GM19025 (cell line): ENCODE results near the gene PPP2R2D.
"Not testable (repeated sequence)": the region's sequence is repeated elsewhere in the genome, so short reads cannot be mapped to it uniquely, and the experiment has no call there.

Experiments used
- ATAC-seq: cut with Tn5 transposase; IDR thresholded peaks from one replicate; pipeline ENCODE4 v1.9.1; 2021; ENCODE audit warnings: mild to moderate bottlenecking, low read depth, moderate library complexity; ENCODE audit not compliant: unreplicated experiment

The PPP2R2D gene

GRCh38 chr10:131943021-131943814, 42.4 kb downstream of the PPP2R2D start:
- no peak for ATAC-seq

GRCh38 chr10:131944412-131944811, 43.6 kb downstream of the PPP2R2D start:
- no peak for ATAC-seq

- no peak for ATAC-seq
These were observed 44.3 kb downstream of the PPP2R2D start for GRCh38 chr10:131944976-131945695.

- ATAC-seq, result no peak
These were observed 45.5 kb downstream of the PPP2R2D start for GRCh38 chr10:131946321-131946751.

- ATAC-seq, result no peak
These were observed 46.1 kb downstream of the PPP2R2D start for GRCh38 chr10:131946880-131947279.

- no peak for ATAC-seq
These were observed 47.0 kb downstream of the PPP2R2D start for GRCh38 chr10:131947631-131948347.

GRCh38 chr10:131948501-131948900, 47.7 kb downstream of the PPP2R2D start:
- ATAC-seq, result no peak

GRCh38 chr10:131949041-131949862, 48.4 kb downstream of the PPP2R2D start:
- ATAC-seq, result no peak

GRCh38 chr10:131949908-131950307, 49.1 kb downstream of the PPP2R2D start:
- ATAC-seq, result not testable (repeated sequence)

- no peak for ATAC-seq
These were observed 53.7 kb downstream of the PPP2R2D start for GRCh38 chr10:131954356-131954965.

GRCh38 chr10:131955591-131956340, 55.0 kb downstream of the PPP2R2D start:
- ATAC-seq, result no peak

- no peak for ATAC-seq
These were observed 59.0 kb downstream of the PPP2R2D start for GRCh38 chr10:131959841-131960240.

GRCh38 chr10:131960631-131961046, 59.8 kb downstream of the PPP2R2D start:
- no peak for ATAC-seq

GRCh38 chr10:131961047-131961776, 60.4 kb downstream of the PPP2R2D start:
- no peak for ATAC-seq

- ATAC-seq, result no peak
These were observed 61.2 kb downstream of the PPP2R2D start for GRCh38 chr10:131961777-131962662.

GRCh38 chr10:131963350-131963749, 62.5 kb downstream of the PPP2R2D start:
- ATAC-seq, result no peak

GRCh38 chr10:131963811-131964210, 63.0 kb downstream of the PPP2R2D start:
- no peak for ATAC-seq
